ENCODE measurements around the gene TNFSF10. TPM values are rescaled to one million over a fixed set of nuclear protein-coding genes. Genes with fewer than 3 reads are reported as not detected.

The TNFSF10 gene
- total and polyA plus RNA-seq, 8 donors: 32.8 to 95.2 (median 45.7) TPM

DNA sequence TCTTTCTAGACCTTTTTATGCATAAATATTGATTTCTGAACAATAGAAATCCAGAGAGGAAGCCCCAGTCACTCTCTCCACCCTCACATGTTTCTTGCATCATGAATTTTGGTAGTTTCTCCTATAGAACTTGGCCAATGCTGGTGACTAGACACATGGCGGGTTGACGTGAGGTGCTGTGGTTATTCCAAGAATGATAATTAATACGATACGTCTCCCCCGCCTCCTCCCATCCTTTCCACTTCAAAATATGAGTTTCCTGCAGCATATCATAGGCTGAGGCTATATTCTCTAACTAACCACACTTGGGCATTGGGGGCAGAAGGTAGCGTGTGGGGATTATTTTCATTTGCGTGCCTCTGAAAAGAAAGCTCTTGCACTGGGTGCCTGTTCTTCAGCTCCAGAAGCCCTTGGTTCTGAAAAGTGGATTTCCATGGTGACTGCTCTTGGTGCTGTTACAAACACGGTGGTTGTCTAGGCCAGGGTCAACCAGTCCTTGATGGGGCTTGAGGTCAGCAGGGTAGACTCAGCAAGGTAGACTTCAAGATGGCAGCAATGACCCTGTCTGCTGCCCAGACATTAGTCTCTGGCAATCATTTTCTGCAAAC lies 5.3 kb downstream of the TNFSF10 start:
- no peaks in the 10 kb centered on the region for H3K9me3 ChIP-seq
- peak overlapping the region in 1 of 2 donors; percentile 59 for H3K4me3 ChIP-seq
- DNase-seq (no peak), ATAC-seq (no peak)
- TF ChIP-seq, protein P1, sequence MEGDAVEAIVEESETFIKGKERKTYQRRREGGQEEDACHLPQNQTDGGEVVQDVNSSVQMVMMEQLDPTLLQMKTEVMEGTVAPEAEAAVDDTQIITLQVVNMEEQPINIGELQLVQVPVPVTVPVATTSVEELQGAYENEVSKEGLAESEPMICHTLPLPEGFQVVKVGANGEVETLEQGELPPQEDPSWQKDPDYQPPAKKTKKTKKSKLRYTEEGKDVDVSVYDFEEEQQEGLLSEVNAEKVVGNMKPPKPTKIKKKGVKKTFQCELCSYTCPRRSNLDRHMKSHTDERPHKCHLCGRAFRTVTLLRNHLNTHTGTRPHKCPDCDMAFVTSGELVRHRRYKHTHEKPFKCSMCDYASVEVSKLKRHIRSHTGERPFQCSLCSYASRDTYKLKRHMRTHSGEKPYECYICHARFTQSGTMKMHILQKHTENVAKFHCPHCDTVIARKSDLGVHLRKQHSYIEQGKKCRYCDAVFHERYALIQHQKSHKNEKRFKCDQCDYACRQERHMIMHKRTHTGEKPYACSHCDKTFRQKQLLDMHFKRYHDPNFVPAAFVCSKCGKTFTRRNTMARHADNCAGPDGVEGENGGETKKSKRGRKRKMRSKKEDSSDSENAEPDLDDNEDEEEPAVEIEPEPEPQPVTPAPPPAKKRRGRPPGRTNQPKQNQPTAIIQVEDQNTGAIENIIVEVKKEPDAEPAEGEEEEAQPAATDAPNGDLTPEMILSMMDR (IDR thresholded peaks at IDR 0.05): no peak
- peak overlapping the region in 1 of 2 donors; percentile 95 for H3K27ac ChIP-seq
- H3K36me3 ChIP-seq: peaks cover 0 to 14% of the 10 kb centered on the region in 2 donors
- H3K4me1 ChIP-seq: peaks cover 30 to 79% of the 10 kb centered on the region in 2 donors
- intact Hi-C loops (cut with DNase I): no loop called here
- H3K27me3 ChIP-seq: no peaks in the 10 kb centered on the region

DNA sequence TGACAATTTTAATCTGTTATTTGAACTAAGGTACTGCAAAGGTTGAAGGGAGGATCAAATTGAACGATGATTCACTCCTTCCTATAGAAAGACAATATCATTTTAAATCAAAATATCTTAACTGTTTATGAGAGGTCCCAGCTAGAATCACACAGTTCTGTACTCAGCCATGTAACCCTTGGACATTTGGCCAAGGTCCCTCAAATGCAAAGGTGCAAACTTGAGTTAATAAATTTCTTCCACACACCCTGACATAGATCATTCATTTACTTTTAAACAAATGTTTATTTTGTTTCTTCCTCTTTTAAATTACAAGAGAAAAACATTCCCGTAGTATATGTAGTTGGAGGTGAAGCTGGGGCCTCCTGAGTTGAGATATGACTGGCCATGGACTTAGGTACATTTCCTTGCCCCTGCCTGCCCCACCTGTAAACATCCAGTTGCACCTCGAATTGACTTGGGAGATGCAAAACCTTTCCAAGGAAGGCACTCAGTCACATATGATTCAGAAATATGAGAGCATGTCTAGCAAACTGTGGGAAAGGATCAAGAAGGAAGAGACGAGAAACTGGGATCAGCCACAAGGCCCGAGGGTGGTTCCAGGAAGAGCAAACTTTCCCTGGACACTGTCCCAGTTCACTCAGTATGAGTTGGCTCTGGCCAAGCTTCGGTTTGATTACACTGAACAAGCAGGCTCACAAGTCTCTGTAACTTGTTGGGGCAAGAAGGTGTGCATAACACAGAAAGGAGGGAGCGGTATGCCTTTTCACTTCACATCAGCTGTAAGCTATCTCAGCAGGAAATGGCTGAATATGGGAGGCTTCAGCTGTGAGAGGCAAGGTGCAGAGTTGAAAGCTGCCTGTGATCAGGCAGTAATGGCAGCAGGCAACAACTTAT lies 6.7 kb downstream of the TNFSF10 start:
- Histone ChIP-seq H3K36me3 (peaks cover 0 to 19% of the 10 kb centered on the region in 2 donors), H3K9me3 (no peaks in the 10 kb centered on the region), H3K27ac (peak overlapping the region; percentile 73 to 95), H3K4me3 (no peak overlapping the region), H3K4me1 (peaks cover 36 to 93% of the 10 kb centered on the region in 2 donors), H3K27me3 (no peaks in the 10 kb centered on the region)
- peak in 3 of 4 donors; percentile 23 to 63 (median 35) for DNase-seq
- intact Hi-C loops (cut with DNase I): no loop called here
- peak; percentile 88 for ATAC-seq
- TF ChIP-seq, protein P1 (IDR thresholded peaks at IDR 0.05): no peak

DNA sequence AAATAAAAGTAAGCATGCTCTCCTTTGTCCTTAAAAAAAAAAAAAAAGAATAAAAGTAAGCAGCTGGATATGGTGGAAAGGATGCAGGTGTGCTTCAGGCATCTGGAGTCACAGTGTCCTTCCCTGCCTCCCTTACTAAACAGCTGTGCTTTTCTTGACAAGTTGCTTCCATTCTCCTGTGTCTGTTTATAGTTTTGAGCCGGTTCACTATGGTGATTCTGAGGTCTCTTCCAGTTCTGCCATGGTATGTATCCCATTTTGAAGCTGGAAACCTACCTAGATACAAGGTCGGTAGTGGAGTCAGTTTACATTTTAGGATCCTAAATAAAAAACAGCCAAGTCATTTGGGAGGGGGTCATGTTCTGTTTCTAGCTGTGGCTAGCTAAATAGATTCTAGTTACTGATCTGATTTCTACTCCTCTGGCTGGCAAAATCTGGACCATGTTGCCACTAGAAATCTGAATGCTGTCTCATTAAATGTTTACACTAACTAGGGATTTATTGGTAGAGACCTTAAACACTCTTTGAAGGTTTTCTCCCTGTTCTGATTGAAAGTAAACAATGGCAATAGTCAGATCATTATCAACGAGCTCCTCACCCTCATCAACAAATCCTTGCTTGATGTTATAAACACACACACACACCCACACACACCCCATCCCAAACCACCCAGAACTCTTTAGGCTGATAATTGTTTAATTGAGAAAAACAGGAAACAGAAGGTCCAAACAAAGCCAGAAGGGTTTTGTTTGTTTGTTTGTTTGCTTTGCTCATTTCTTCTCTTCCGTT lies 7.9 kb downstream of the TNFSF10 start:
- no peaks in the 10 kb centered on the region for H3K27me3 ChIP-seq
- H3K36me3 ChIP-seq: peaks cover 0 to 31% of the 10 kb centered on the region in 2 donors
- H3K27ac ChIP-seq: peak overlapping the region; percentile 73 to 95
- intact Hi-C loops (cut with DNase I): no loop called here
- no peak for DNase-seq
- no peak for ATAC-seq
- H3K9me3 ChIP-seq: no peaks in the 10 kb centered on the region
- TF ChIP-seq, protein P1 (IDR thresholded peaks at IDR 0.05): no peak
- peaks cover 36 to 98% of the 10 kb centered on the region in 2 donors for H3K4me1 ChIP-seq
- no peak overlapping the region for H3K4me3 ChIP-seq

DNA sequence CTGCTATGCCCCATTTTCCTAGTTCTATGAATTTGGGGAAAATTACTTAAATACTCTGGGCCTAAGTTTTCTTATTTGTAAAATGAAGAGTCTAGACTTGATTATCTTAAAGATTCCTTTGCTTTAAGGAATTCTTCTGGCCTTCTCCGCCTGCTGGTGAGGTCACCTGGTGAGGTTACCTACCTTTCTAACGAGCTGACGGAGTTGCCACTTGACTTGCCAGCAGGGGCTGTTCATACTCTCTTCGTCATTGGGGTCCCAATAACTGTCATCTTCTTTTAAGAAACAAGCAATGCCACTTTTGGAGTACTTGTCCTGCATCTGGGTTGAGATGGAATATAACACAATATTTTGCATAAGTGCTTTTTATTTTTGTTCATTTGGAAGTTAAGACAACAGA lies 8.6 kb downstream of the TNFSF10 start:
- H3K4me3 ChIP-seq: no peak overlapping the region
- intact Hi-C loops (cut with DNase I): no loop called here
- no peaks in the 10 kb centered on the region for H3K27me3 ChIP-seq
- DNase-seq (no peak), ATAC-seq (no peak)
- H3K4me1 ChIP-seq: peaks cover 36 to 91% of the 10 kb centered on the region in 2 donors
- peak overlapping the region; percentile 73 to 95 for H3K27ac ChIP-seq
- TF ChIP-seq, protein P1 (IDR thresholded peaks at IDR 0.05): no peak
- no peaks in the 10 kb centered on the region for H3K9me3 ChIP-seq
- peaks cover 0 to 36% of the 10 kb centered on the region in 2 donors for H3K36me3 ChIP-seq

Measured in left lung (tissue), 10 donors.